Gastroesophageal sphincter (tissue), 3 donors: ENCODE results near the gene MYO5A.

Experiments used
- EP300 ChIP-seq: sonication (generic); formaldehyde crosslinking; IDR thresholded peaks from one replicate; pipeline ENCODE4 v1.6.1; 2017; ENCODE audit warnings: antibody characterized with exemption, mild to moderate bottlenecking
- POLR2A ChIP-seq, 2 donors: fragments of 450-650 bp; IDR thresholded peaks; one replicate each; pipeline ENCODE4 v1.6.1; 2017; ENCODE audit warnings: antibody characterized with exemption in 2 of 2, mild to moderate bottlenecking in 2 of 2, moderate library complexity in 1 of 2
- POLR2AphosphoS5 ChIP-seq: sonication (generic); formaldehyde crosslinking; IDR thresholded peaks from one replicate; pipeline ENCODE4 v1.6.1; 2017; ENCODE audit warnings: antibody characterized with exemption
- TF ChIP-seq, protein P1 (sequence below), 4 experiments: fragments of 200-600 bp in 2 of 4; fragments of 450-650 bp in 2 of 4; sonication (generic) in 1 of 4; IDR thresholded peaks; one replicate each; pipeline ENCODE4 v1.5.1; 2017 to 2019; ENCODE audit warnings: antibody characterized with exemption in 4 of 4, mild to moderate bottlenecking in 2 of 4, moderate library complexity in 2 of 4

DNA sequence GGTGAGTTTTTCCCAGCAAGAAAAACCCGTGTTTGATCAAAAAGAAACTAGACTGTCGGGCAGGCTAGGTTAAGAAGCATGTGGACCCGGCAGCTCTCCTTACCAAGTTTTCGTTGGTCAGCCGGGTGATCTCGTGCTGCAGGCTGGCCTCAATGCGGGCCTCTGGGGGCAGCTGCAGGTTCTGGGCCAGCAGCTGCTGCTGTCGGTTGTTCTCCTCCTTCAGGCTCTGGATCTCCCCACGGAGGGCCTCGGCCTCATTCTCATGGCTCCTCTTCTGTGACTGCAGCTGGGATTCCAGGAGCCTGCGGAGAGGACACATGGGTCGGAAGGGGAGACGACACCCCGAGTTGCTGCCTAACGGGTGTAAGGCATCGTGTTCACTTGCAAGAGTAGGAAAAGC is 188.6 kb downstream of the MYO5A start:
- TF ChIP-seq, protein P1, sequence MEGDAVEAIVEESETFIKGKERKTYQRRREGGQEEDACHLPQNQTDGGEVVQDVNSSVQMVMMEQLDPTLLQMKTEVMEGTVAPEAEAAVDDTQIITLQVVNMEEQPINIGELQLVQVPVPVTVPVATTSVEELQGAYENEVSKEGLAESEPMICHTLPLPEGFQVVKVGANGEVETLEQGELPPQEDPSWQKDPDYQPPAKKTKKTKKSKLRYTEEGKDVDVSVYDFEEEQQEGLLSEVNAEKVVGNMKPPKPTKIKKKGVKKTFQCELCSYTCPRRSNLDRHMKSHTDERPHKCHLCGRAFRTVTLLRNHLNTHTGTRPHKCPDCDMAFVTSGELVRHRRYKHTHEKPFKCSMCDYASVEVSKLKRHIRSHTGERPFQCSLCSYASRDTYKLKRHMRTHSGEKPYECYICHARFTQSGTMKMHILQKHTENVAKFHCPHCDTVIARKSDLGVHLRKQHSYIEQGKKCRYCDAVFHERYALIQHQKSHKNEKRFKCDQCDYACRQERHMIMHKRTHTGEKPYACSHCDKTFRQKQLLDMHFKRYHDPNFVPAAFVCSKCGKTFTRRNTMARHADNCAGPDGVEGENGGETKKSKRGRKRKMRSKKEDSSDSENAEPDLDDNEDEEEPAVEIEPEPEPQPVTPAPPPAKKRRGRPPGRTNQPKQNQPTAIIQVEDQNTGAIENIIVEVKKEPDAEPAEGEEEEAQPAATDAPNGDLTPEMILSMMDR (IDR thresholded peaks at IDR 0.05), result no peak
- TF ChIP-seq EP300 (no peak), POLR2AphosphoS5 (no peak), POLR2A (IDR thresholded peaks at IDR 0.05) (no peak)
